ENCODE measurements around the gene CAPNS2.
"Not testable (repeated sequence)": the region's sequence is repeated elsewhere in the genome, so short reads cannot be mapped to it uniquely, and the experiment has no call there.

Gene CAPNS2

DNA sequence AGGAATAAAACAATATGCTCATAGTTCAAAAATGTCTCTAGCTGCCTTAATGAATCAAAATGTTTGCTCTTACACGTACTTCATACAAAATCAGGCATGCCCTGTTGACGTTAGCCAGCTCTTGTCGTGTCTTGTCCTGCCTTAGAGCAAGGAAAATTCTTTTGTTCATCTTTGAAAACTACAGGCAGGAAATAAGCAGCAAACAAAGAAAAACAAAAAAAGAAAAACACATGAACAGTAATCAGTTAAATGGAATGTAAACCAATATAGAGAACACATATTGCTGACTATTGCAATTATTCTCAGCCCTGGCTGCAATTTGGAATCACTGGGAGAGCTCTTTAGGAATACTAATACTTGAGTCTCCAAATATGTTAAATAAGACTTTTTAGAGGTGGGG is 1.7 kb downstream of the CAPNS2 start:
- DNase-seq (ENCODE audit: low read depth in 2 of 2), result no peak

- DNase-seq (ENCODE audit: low read depth in 2 of 2), result no peak
Observed at GRCh38 chr16:55569025-55569424, 2.5 kb downstream of the CAPNS2 start.

DNA sequence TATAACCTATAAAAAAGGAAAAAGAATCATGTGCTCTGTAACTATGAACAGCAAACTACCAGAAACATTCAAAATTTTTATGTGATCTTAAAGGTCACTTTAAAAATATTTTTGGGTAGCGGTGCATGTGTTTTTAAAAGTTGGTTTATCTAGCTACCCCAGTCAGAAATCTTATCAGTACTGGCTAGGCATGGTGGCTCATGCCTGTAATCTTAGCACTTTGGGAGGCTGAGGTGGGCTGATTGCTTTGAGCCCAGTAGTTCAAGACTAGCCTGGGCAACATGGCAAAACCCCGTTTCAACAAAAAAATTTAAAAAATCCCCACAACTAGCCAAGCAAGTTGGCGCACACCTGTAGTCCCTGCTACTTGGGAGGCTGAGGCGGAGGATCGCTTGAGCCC is 3.7 kb downstream of the CAPNS2 start:
- no peak for DNase-seq (ENCODE audit: low read depth in 2 of 2)

- no peak for DNase-seq (ENCODE audit: low read depth in 2 of 2)
Observed at GRCh38 chr16:55571191-55571897, 4.9 kb downstream of the CAPNS2 start.

GRCh38 chr16:55572439-55572838 is 6.0 kb downstream of the CAPNS2 start:
- no peak for DNase-seq (ENCODE audit: low read depth in 2 of 2)

GRCh38 chr16:55574811-55575210 is 8.3 kb downstream of the CAPNS2 start:
- no peak for DNase-seq (ENCODE audit: low read depth in 2 of 2)

GRCh38 chr16:55575496-55575895 is 9.0 kb downstream of the CAPNS2 start:
- DNase-seq (ENCODE audit: low read depth in 2 of 2), result no peak

DNA sequence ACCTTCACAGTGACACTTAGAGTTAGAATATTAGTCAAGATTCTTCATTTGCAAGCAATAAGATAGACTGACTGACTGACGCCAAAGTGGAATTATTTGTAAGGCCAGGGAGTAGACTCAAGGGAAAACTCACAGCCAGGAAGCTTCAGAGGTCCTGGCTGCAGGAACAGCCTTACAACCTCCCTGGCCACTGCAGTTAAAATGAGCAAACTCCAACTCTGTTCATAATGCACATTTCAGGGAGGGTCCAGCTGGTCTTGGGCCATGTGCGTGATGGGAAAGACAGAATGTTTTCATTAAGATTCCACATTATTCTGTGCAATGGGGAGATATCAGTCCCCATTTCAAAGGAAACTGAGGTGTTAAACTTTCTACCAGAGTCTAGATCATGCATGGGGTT is 9.9 kb downstream of the CAPNS2 start:
- no peak for DNase-seq (ENCODE audit: low read depth in 2 of 2)

- DNase-seq (ENCODE audit: low read depth in 2 of 2), result no peak
Observed at GRCh38 chr16:55577887-55578286, 11.4 kb downstream of the CAPNS2 start.

- DNase-seq (ENCODE audit: low read depth in 2 of 2), result no peak
Observed at GRCh38 chr16:55585631-55586030, 19.1 kb downstream of the CAPNS2 start.

- DNase-seq (ENCODE audit: low read depth in 2 of 2), result no peak
Observed at GRCh38 chr16:55588799-55589198, 22.3 kb downstream of the CAPNS2 start.

GRCh38 chr16:55592306-55592705 is 25.8 kb downstream of the CAPNS2 start:
- no peak for DNase-seq (ENCODE audit: low read depth in 2 of 2)

DNA sequence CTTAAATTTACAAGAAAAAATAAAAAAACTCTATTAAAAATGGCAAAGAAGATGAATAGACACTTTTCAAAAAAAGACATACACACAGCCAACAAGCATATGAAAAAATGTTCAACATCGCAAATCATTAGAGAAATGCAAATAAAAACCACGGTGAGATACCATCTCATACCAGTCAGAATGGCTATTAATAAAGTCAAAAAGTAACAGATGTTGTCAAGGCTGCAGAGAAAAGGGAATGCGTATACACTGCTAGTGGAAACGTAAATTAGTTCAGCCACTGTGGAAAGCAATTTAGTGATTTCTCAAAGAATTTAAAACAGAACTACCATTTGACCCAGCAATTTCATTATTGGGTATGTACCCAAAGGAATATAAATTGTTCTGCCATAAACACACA is 31.4 kb downstream of the CAPNS2 start:
- DNase-seq (ENCODE audit: low read depth in 2 of 2), result no peak

DNA sequence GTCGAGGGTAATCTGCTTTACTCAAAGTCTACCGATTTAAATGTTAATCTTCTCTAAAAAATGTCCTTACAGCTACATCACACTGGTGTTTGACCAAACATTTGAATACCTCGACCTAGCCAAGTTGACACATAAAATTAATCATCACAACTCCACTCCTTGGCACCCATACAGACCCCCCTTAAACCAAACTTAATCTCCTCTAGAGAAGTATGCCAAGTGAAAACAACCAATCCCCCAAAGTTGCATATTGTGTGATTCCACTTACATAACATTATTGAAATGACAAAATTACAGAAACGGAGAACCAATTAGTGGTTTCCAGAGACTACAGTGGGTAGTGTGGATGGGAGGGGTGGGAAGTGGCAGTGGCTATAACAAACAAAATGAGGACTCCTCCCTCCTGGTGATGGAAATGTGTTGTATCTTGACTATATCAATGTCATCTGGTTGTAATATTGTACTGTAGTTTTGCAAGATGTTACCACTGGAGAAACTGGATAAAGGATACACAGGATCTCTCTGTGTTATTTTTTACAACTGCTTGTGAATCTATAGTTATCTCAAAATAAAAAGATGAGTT is 39.4 kb downstream of the CAPNS2 start:
- no peak for DNase-seq (ENCODE audit: low read depth in 2 of 2)

- DNase-seq (ENCODE audit: low read depth in 2 of 2), result no peak
Observed at GRCh38 chr16:55613613-55614335, 47.3 kb downstream of the CAPNS2 start.

- no peak for DNase-seq (ENCODE audit: low read depth in 2 of 2)
Observed at GRCh38 chr16:55615071-55615470, 48.6 kb downstream of the CAPNS2 start.

DNA sequence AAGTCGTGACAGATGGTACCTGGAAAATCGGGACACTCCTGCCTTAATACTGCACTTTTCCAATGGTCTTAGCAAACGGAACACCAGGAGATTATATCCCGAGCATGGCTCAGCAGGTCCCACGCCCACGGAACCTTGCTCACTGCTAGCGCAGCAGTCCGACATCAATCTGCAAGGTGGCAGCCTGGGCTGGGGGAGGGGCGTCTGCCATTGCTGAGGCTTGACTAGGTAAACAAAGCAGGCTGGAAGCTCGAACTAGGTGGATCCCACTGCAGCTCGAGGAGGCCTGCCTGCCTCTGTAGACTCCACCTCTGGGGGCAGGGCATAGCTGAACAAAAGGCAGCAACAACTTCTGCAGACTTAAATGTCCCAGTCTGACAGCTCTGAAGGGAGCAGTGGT is 49.2 kb downstream of the CAPNS2 start:
- DNase-seq (ENCODE audit: low read depth in 2 of 2), result not testable (repeated sequence)

All from stimulated activated CD8-positive, alpha-beta memory T cell treated with anti-CD3 and anti-CD28 coated beads, Interleukin-7, amount 100 ng/mL, for 1 hour (primary cell).